Fibroblast of pulmonary artery (primary cell): ENCODE results near the gene CKAP5.

Experiments used
- DNase-seq: peaks from one replicate; pipeline ENCODE4 v3.0.0-alpha.2; 2010; ENCODE audit warnings: low read depth
- H3K4me3 ChIP-seq: replicated peaks from 2 replicates; pipeline ENCODE4 v1.5.1; 2011; ENCODE audit warnings: low read depth, mild to moderate bottlenecking, control low read depth, low read length, moderate library complexity
- CTCF ChIP-seq: IDR thresholded peaks from 2 replicates; pipeline ENCODE4 v1.5.1; 2011; ENCODE audit warnings: mild to moderate bottlenecking, control low read depth, low read length, inconsistent platforms; ENCODE audit errors: missing control alignments

CKAP5 gene

GRCh38 chr11:46741600-46742484 is 104.2 kb downstream of the CKAP5 start:
- H3K4me3 ChIP-seq = no peak overlapping the region
- DNase-seq = no peak
- TF ChIP-seq CTCF = no peak

DNA sequence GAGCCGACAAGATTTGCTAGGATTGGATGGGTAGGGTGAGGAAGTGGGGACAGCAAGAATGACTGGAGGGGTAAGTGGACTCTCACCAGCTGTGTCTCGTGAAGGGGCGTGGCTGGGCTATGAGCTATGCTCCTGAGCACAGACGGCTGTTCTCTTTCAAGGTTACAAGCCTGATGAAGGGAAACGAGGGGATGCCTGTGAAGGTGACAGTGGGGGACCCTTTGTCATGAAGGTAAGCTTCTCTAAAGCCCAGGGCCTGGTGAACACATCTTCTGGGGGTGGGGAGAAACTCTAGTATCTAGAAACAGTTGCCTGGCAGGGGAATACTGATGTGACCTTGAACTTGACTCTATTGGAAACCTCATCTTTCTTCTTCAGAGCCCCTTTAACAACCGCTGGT is 107.2 kb downstream of the CKAP5 start:
- H3K4me3 ChIP-seq = no peak overlapping the region
- DNase-seq = no peak

DNA sequence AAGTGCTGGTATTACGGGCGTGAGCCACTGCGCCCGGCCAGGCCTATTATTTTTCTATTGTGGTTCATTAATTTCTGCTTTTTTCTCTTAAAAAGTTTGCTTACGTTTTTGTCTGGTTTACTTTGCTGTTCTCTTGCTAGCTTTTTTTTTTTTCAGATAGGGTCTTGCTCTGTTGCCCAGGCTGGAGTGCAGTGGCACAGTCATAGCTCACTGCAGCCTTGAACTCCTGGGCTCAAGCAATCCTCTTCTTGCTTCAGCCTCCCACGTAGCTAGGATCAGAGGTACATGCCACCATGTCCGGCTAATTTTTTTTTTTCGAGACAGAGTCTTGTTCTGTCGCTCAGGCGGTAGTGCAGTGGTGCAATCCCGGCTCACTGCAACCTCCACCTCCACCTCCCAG is 108.4 kb downstream of the CKAP5 start:
- TF ChIP-seq CTCF = no peak
- H3K4me3 ChIP-seq = no peak overlapping the region
- no peak for DNase-seq

More for the DNA sequence above, 107.2 kb downstream of the CKAP5 start:
- no peak for TF ChIP-seq CTCF

DNA sequence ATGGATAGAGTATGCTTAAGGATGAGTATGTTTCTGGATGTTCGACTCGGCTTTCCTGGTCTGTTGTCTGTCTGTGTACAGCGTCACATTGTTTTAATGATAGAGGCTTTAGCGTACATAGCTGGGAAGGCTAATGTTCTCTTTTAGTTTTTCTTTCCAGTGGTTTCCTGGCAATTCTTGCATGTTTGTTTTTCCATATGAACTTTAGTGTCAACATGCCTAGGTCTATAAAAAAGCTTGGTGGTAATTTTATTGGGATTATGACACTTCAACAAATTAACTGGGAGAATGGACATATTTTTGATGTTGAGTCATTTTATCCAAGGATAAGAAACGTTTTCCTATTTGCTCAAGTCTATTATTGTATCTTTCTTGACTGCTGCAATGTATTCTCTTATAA is 109.5 kb downstream of the CKAP5 start:
- DNase-seq = no peak
- H3K4me3 ChIP-seq = no peak overlapping the region
- TF ChIP-seq CTCF = no peak

DNA sequence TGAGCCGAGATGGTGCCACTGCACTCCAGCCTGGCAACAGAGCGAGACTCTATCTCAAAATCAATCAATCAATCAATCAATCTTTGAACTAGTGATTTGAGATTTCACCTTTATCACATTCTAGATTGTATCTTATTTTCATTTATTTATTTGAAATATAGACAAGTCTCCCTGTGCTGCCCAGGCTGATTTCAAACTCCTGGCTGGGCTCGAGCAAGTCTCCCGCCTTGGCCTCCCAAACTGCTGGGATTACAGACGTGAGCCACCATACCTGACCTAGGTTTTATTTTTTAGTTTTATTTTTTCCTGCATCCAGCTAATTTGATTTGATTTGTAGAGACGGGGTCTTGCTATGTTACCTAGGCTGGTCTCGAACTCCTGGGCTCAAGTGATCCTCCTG is 109.9 kb downstream of the CKAP5 start:
- no peak for TF ChIP-seq CTCF
- no peak overlapping the region for H3K4me3 ChIP-seq
- no peak for DNase-seq

DNA sequence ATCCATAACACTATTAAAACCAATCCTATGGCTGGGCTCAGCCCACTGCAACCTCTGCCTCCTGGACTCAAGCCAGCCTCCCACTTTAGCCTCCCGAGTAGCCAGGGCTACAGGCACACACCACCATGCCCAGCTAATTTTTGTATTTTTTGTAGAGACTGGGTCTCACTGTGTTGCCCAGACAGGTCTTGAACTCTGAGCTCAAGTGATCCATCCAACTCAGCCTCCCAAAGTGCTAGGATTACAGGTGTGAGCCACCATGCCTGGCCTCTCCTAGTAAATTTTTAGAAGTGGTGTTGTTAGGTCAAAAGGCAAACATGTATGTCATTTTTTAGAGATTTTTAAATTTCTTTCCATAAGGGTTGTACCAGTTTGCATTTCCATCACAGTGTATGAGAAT is 112.8 kb downstream of the CKAP5 start:
- no peak for DNase-seq
- H3K4me3 ChIP-seq = no peak overlapping the region
- no peak for TF ChIP-seq CTCF

- TF ChIP-seq CTCF = no peak
- no peak for DNase-seq
- H3K4me3 ChIP-seq = no peak overlapping the region
Measured at GRCh38 chr11:46731545-46731944, 114.5 kb downstream of the CKAP5 start.
